Mesenchymal stem cell (in vitro differentiated cells and primary cell): Measurements from ENCODE around the gene EFCAB7.
A peak's percentile ranks its signal among the peaks of the same experiment; 100 is the strongest.

ENCODE experiments used
- DNase-seq: peaks from one replicate; pipeline ENCODE4 v3.0.0-alpha.2; 2013
- H2AFZ ChIP-seq: one replicate; pipeline ENCODE4 v1.6.1; 2013; ENCODE audit warnings: low read depth, mild to moderate bottlenecking, control low read depth, inconsistent platforms, low read length, moderate library complexity
- H2AK5ac ChIP-seq: 2 replicates; pipeline ENCODE4 v1.6.1; 2013; ENCODE audit warnings: low read length, moderate library complexity, mild to moderate bottlenecking, inconsistent platforms; ENCODE audit not compliant: severe bottlenecking
- H2BK120ac ChIP-seq: one replicate; pipeline ENCODE4 v1.6.1; 2013; ENCODE audit warnings: low read depth, mild to moderate bottlenecking, inconsistent platforms, low read length, moderate library complexity
- H2BK12ac ChIP-seq, 2 experiments: one replicate each; pipeline ENCODE4 v1.6.1; 2013; ENCODE audit warnings: inconsistent platforms in 2 of 2, low read length in 2 of 2, mild to moderate bottlenecking in 2 of 2, moderate library complexity in 2 of 2, control low read depth in 1 of 2
- H2BK15ac ChIP-seq: one replicate; pipeline ENCODE4 v1.6.1; 2013; ENCODE audit warnings: mild to moderate bottlenecking, low read depth, inconsistent platforms; ENCODE audit not compliant: poor library complexity, severe bottlenecking
- H2BK5ac ChIP-seq: 2 replicates; pipeline ENCODE4 v1.6.1; 2013; ENCODE audit warnings: low read depth, mild to moderate bottlenecking, low read length, control low read depth, inconsistent platforms; ENCODE audit not compliant: poor library complexity, severe bottlenecking
- H3K14ac ChIP-seq, 2 experiments: one replicate each; pipeline ENCODE4 v1.6.1; 2013; ENCODE audit warnings: inconsistent platforms in 2 of 2, low read length in 2 of 2, control low read depth in 1 of 2, mild to moderate bottlenecking in 1 of 2, moderate library complexity in 1 of 2
- H3K18ac ChIP-seq, 2 experiments: one replicate each; pipeline ENCODE4 v1.6.1; 2013; ENCODE audit warnings: inconsistent platforms in 2 of 2, low read length in 2 of 2, control low read depth in 1 of 2, low read depth in 1 of 2, mild to moderate bottlenecking in 1 of 2
- H3K23ac ChIP-seq, 2 experiments: one replicate each; pipeline ENCODE4 v1.6.1; 2013; ENCODE audit warnings: inconsistent platforms in 2 of 2, low read length in 2 of 2, mild to moderate bottlenecking in 2 of 2, moderate library complexity in 2 of 2, control low read depth in 1 of 2
- H3K27ac ChIP-seq: 2 replicates; pipeline ENCODE4 v1.5.1; 2013; ENCODE audit warnings: mild to moderate bottlenecking, moderate library complexity, low read length, control low read depth, inconsistent platforms; ENCODE audit not compliant: poor library complexity, severe bottlenecking
- H3K27me3 ChIP-seq, 2 experiments: 2 replicates each; pipeline versions ENCODE4 v1.6.1 to v1.7.0; 2013; ENCODE audit warnings: low read length in 2 of 2, mild to moderate bottlenecking in 2 of 2, moderate library complexity in 2 of 2, control low read depth in 1 of 2, inconsistent platforms in 1 of 2; ENCODE audit not compliant: control insufficient read depth in 1 of 2, insufficient read depth in 1 of 2
- H3K36me3 ChIP-seq, 2 experiments: 2 replicates each; pipeline versions ENCODE4 v1.6.1 to v1.7.0; 2013; ENCODE audit warnings: low read length in 2 of 2, control low read depth in 1 of 2, inconsistent platforms in 1 of 2, low read depth in 1 of 2, mild to moderate bottlenecking in 1 of 2; ENCODE audit not compliant: insufficient read depth in 2 of 2, control insufficient read depth in 1 of 2
- H3K4ac ChIP-seq, 2 experiments: one replicate each; pipeline ENCODE4 v1.6.1; 2013; ENCODE audit warnings: inconsistent platforms in 2 of 2, low read length in 2 of 2, mild to moderate bottlenecking in 2 of 2, moderate library complexity in 2 of 2, control low read depth in 1 of 2, low read depth in 1 of 2
- H3K4me1 ChIP-seq: 2 replicates; pipeline ENCODE4 v1.6.1; 2013; ENCODE audit warnings: low read depth, low read length, control low read depth; ENCODE audit not compliant: control insufficient read depth, insufficient read depth
- H3K4me2 ChIP-seq: 2 replicates; pipeline ENCODE4 v1.6.1; 2013; ENCODE audit warnings: low read length, mild to moderate bottlenecking, inconsistent platforms; ENCODE audit not compliant: poor library complexity, severe bottlenecking
- H3K4me3 ChIP-seq, 2 experiments: 2 replicates each; pipeline versions ENCODE4 v1.5.1 to v1.7.0; 2013; ENCODE audit warnings: low read length in 2 of 2, mild to moderate bottlenecking in 2 of 2, control low read depth in 1 of 2, low read depth in 1 of 2; ENCODE audit not compliant: insufficient read depth in 1 of 2
- H3K79me1 ChIP-seq: replicated peaks from 2 replicates; pipeline ENCODE4 v1.6.1; 2013; ENCODE audit warnings: mild to moderate bottlenecking, control low read depth, low read length, inconsistent platforms; ENCODE audit not compliant: poor library complexity, severe bottlenecking
- H3K9ac ChIP-seq: 2 replicates; pipeline ENCODE4 v1.7.0; 2013; ENCODE audit warnings: mild to moderate bottlenecking, low read length, moderate library complexity
- H3K9me3 ChIP-seq: 2 replicates; pipeline ENCODE4 v1.7.0; 2013; ENCODE audit warnings: mild to moderate bottlenecking, low read length; ENCODE audit not compliant: control insufficient read depth
- H4K8ac ChIP-seq: one replicate; pipeline ENCODE4 v1.6.1; 2013; ENCODE audit warnings: inconsistent platforms, mild to moderate bottlenecking, low read length, moderate library complexity
- H4K91ac ChIP-seq: one replicate; pipeline ENCODE4 v1.6.1; 2013; ENCODE audit warnings: mild to moderate bottlenecking, low read length, inconsistent platforms
- WGBS: methylation state at CpG from one replicate; pipeline ENCODE4 v1.1.7; 2013; ENCODE audit warnings: mixed read lengths; 5-methylcytosine and 5-hydroxymethylcytosine counted together

Gene EFCAB7

GRCh38 chr1:63516629-63517028 lies 6.7 kb upstream of the EFCAB7 start:
- Histone ChIP-seq H2BK12ac (no peak overlapping the region), H4K8ac (no peak overlapping the region), H3K9me3 (peaks cover 10% of the 10 kb centered on the region), H3K9ac (no peak overlapping the region), H3K4me1 (no peaks in the 10 kb centered on the region), H3K14ac (no peak overlapping the region), H2AFZ (no peak overlapping the region), H3K36me3 (no peaks in the 10 kb centered on the region), H3K18ac (no peak overlapping the region), H3K27ac (no peak overlapping the region), H3K4ac (no peak overlapping the region), H2BK120ac (no peak overlapping the region), H3K4me2 (no peak overlapping the region), H4K91ac (no peak overlapping the region), H3K4me3 (no peak overlapping the region), H2AK5ac (no peak overlapping the region), H2BK15ac (no peak overlapping the region), H3K79me1 (peaks cover 3% of the 10 kb centered on the region), H2BK5ac (no peak overlapping the region), H3K23ac (no peak overlapping the region), H3K27me3 (no peaks in the 10 kb centered on the region)
- no peak for DNase-seq
- no CpG with 5 or more reads among the region's 2 CpGs for WGBS

GRCh38 chr1:63523738-63524137 lies 413 bp downstream of the EFCAB7 start:
- H3K23ac ChIP-seq: no peak overlapping the region
- no peaks in the 10 kb centered on the region for H3K4me1 ChIP-seq
- peak overlapping the region; percentile 92 for H3K27ac ChIP-seq
- no peak overlapping the region for H2BK5ac ChIP-seq
- no peak overlapping the region for H2BK15ac ChIP-seq
- no peaks in the 10 kb centered on the region for H3K27me3 ChIP-seq
- H4K8ac ChIP-seq: no peak overlapping the region
- H3K36me3 ChIP-seq: peaks cover 0 to 31% of the 10 kb centered on the region in 2 experiments
- H2BK120ac ChIP-seq: no peak overlapping the region
- peak overlapping the region; percentile 74 for H2AFZ ChIP-seq
- peak overlapping the region; percentile 98 for H3K9ac ChIP-seq
- peaks cover 3% of the 10 kb centered on the region for H3K79me1 ChIP-seq
- H4K91ac ChIP-seq: no peak overlapping the region
- H3K18ac ChIP-seq: no peak overlapping the region
- H3K4ac ChIP-seq: no peak overlapping the region
- DNase-seq: no peak
- peak overlapping the region; percentile 80 for H3K4me2 ChIP-seq
- WGBS: 2% methylated on average over 11 of the region's 11 CpGs
- peak overlapping the region; percentile 55 to 96 for H3K4me3 ChIP-seq
- no peaks in the 10 kb centered on the region for H3K9me3 ChIP-seq
- H2AK5ac ChIP-seq: no peak overlapping the region
- H3K14ac ChIP-seq: no peak overlapping the region
- H2BK12ac ChIP-seq: no peak overlapping the region

DNA sequence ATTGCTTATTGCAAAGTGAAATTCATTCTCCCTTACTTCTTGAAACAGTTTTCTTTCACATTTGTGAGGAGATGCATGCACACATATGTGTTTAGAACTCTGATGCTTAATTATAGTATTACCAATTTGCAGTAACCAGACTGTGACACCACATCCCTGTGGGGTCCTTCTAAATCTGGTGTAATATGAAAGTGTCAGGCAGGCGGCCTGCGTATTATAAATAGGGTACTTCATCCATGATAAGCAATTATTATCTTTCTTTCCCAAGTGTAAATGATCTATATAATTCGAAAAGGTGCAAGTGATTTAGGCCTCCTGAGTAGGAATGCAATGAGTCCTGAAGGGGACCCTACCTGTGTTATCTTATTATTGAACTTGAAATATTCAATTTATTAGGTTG lies 876 bp downstream of the EFCAB7 start:
- peaks cover 3% of the 10 kb centered on the region for H3K79me1 ChIP-seq
- WGBS: no CpG with 5 or more reads among the region's 3 CpGs
- H2AK5ac ChIP-seq: no peak overlapping the region
- no peak overlapping the region for H3K27ac ChIP-seq
- H3K4ac ChIP-seq: no peak overlapping the region
- peak overlapping the region in 1 of 2 experiments; percentile 96 for H3K4me3 ChIP-seq
- H2BK15ac ChIP-seq: no peak overlapping the region
- no peak overlapping the region for H2BK5ac ChIP-seq
- H3K27me3 ChIP-seq: no peaks in the 10 kb centered on the region
- H4K91ac ChIP-seq: no peak overlapping the region
- peaks cover 0 to 35% of the 10 kb centered on the region in 2 experiments for H3K36me3 ChIP-seq
- H3K4me1 ChIP-seq: no peaks in the 10 kb centered on the region
- peak overlapping the region; percentile 80 for H3K4me2 ChIP-seq
- H3K9ac ChIP-seq: peak overlapping the region; percentile 98
- no peak overlapping the region for H2BK120ac ChIP-seq
- no peak overlapping the region for H2AFZ ChIP-seq
- H2BK12ac ChIP-seq: no peak overlapping the region
- no peak overlapping the region for H4K8ac ChIP-seq
- DNase-seq: peak; percentile 3
- no peak overlapping the region for H3K23ac ChIP-seq
- no peak overlapping the region for H3K18ac ChIP-seq
- no peak overlapping the region for H3K14ac ChIP-seq
- H3K9me3 ChIP-seq: no peaks in the 10 kb centered on the region

- no peak overlapping the region for H4K8ac ChIP-seq
- WGBS: no CpG with 5 or more reads among the region's 1 CpG
- peaks cover 0 to 69% of the 10 kb centered on the region in 2 experiments for H3K36me3 ChIP-seq
Observed at GRCh38 chr1:63532727-63533126, 9.4 kb downstream of the EFCAB7 start.

More at GRCh38 chr1:63532727-63533126, 9.4 kb downstream of the EFCAB7 start:
- Histone ChIP-seq H3K27me3 (no peaks in the 10 kb centered on the region), H4K91ac (no peak overlapping the region), H2BK5ac (no peak overlapping the region), H2AK5ac (no peak overlapping the region), H2BK120ac (no peak overlapping the region), H3K4me1 (no peaks in the 10 kb centered on the region), H2AFZ (no peak overlapping the region), H2BK12ac (no peak overlapping the region), H3K14ac (no peak overlapping the region), H3K18ac (no peak overlapping the region), H3K27ac (no peak overlapping the region), H3K4ac (no peak overlapping the region), H3K23ac (no peak overlapping the region), H3K4me2 (no peak overlapping the region), H3K9me3 (no peaks in the 10 kb centered on the region), H3K4me3 (no peak overlapping the region), H2BK15ac (no peak overlapping the region), H3K9ac (no peak overlapping the region), H3K79me1 (no peaks in the 10 kb centered on the region)
- DNase-seq: no peak
